ENCODE data around the gene AXIN1. TPM values are rescaled to one million over a fixed set of nuclear protein-coding genes. Genes with fewer than 3 reads are reported as not detected.

The AXIN1 gene
- polyA plus RNA-seq, 2 of the 4 experiments (the other 2 are of a cell fraction) = 8.7 to 19.3 TPM

- no peak for TF ChIP-seq ATOH8 (CRISPR knock-in tag; IDR thresholded peaks at IDR 0.05; ENCODE audit: low read depth)
- TF ChIP-seq RCOR1 (IDR thresholded peaks at IDR 0.05; ENCODE audit: low read depth, low read length) = no peak
- no peak for TF ChIP-seq ZC3H11A (IDR thresholded peaks at IDR 0.05)
These were observed 54.7 kb downstream of the AXIN1 start (continued) for GRCh38 chr16:297832-298231.

DNA sequence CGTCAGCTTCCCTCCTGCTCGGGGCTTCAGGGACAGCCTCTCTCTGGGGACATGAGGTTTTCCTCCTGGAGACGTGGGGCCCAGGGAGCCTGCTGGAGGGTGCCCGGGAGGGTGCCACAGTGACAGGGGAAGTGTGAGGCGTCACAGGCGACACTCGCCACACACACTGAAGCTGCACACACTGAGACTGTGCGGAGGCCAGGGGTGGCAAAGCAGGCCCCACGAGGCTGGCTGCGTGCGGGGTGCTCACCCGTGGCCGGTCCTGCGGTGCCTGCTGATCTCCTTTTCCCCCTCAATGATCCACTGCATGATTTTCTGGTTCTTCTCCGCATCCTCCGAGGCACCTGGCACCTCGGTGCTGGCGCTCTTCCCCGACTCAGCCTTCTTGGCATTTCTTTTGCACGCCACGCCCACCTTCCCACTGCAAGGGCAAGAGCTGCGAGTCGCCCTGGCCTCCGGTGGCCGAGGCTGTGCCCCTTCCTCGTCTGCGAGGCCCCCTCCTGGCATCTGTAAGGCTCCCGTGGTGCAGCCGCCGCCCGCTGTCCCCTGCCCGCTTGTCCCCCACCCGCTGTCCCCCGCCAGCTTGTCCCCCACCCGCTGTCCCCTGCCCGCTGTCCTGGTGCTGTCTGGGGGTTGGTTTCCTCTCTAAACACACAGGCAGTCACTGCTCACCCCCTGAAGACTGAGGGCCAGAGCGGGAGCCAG, 55.6 kb downstream of the AXIN1 start:
- 88% methylated on average over 27 of the region's 37 CpGs for WGBS (ENCODE audit: missing lambda C conversion rate)
- TF ChIP-seq FOXS1 (CRISPR knock-in tag; IDR thresholded peaks at IDR 0.05) = no peak
- no peak for TF ChIP-seq CBX2 (IDR thresholded peaks at IDR 0.05; ENCODE audit: borderline replicate concordance, low read depth)
- no peak for TF ChIP-seq BCL3 (IDR thresholded peaks at IDR 0.05)
- no peak for TF ChIP-seq ZFP36 (IDR thresholded peaks at IDR 0.05; ENCODE audit: borderline replicate concordance, partially characterized antibody)
- no peak for TF ChIP-seq JUNB (IDR thresholded peaks at IDR 0.05)
- TF ChIP-seq HDAC2 (IDR thresholded peaks at IDR 0.05) = no peak
- TF ChIP-seq POLR2A (IDR thresholded peaks at IDR 0.05; ENCODE audit: low read length) = no peak
- no peak for TF ChIP-seq RAD21 (conservative IDR thresholded peaks at IDR 0.05 in 1 of 2, IDR thresholded peaks at IDR 0.05 in 1 of 2)
- TF ChIP-seq POLR2AphosphoS2 (conservative IDR thresholded peaks at IDR 0.05; ENCODE audit: low read length) = no peak
- TF ChIP-seq ZC3H11A (IDR thresholded peaks at IDR 0.05) = no peak
- no peak for TF ChIP-seq NPAS2 (CRISPR knock-in tag; IDR thresholded peaks at IDR 0.05; ENCODE audit: borderline replicate concordance)
- no peak for DNase-seq (ENCODE audit: low read depth in 1 of 2, low spot score in 1 of 2)
- Histone ChIP-seq H3K4me2 (no peak overlapping the region), H3K4me3 (no peak overlapping the region), H3K9me3 (no peaks in the 10 kb centered on the region), H3K4me1 (no peaks in the 10 kb centered on the region), H3K27ac (no peak overlapping the region)
- ChIA-PET CTCF (no interaction called here), POLR2A (no interaction called here)
- no peak for FAIRE-seq
- ATAC-seq = peak; percentile 13 to 16; a peak in 4 of 6 replicates

DNA sequence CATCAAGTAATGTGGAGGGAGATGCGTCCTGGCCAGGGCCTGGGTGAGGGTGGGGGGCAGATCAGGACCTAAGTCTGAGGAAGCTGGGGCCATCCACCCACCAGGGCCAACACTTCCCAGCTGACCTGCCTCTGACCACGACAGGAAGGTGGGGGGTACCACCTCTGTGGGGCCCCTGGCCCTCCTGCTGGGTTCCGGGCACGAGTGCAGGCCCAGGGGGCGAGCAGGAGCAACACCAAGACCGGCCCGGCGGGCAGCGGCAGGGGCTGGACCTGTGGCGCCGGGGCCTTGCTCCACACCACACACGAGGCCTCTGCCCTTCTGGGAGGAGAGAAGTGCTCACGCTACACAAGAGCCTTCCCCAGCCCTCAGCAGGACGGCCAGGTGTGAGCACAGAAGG, 56.2 kb downstream of the AXIN1 start:
- POLR2A ChIA-PET = no interaction called here
- CTCF ChIA-PET = interaction anchor here (0.9 to 2.5 kb wide), 4 partner anchors 11 to 66 kb away, joined by 3 to 8 read pairs (median 4); no protein-coding TSS in a partner anchor
- DNase-seq (ENCODE audit: low read depth in 1 of 2, low spot score in 1 of 2) (no peak), FAIRE-seq (no peak), ATAC-seq (peak in 1 of 2 experiments; percentile 14; a peak in 2 of 6 replicates)
- Histone ChIP-seq H3K4me3 (no peak overlapping the region), H3K9me3 (no peaks in the 10 kb centered on the region), H3K4me2 (no peak overlapping the region), H3K27ac (no peak overlapping the region), H3K4me1 (no peaks in the 10 kb centered on the region)
- WGBS (ENCODE audit: missing lambda C conversion rate) = 95% methylated on average over 4 of the region's 14 CpGs
- no peak for TF ChIP-seq NPAS2 (CRISPR knock-in tag; IDR thresholded peaks at IDR 0.05; ENCODE audit: borderline replicate concordance)
- TF ChIP-seq FOXS1 (CRISPR knock-in tag; IDR thresholded peaks at IDR 0.05) = no peak
- TF ChIP-seq TFCP2L1 (CRISPR knock-in tag; IDR thresholded peaks at IDR 0.05) = no peak
- no peak for TF ChIP-seq CHD4 (IDR thresholded peaks at IDR 0.05; ENCODE audit: borderline replicate concordance)
- TF ChIP-seq CTCF (IDR thresholded peaks at IDR 0.05) = no peak
- TF ChIP-seq TP53 (CRISPR knock-in tag; IDR thresholded peaks at IDR 0.05) = no peak
- TF ChIP-seq, protein P1, sequence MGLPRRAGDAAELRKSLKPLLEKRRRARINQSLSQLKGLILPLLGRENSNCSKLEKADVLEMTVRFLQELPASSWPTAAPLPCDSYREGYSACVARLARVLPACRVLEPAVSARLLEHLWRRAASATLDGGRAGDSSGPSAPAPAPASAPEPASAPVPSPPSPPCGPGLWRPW (IDR thresholded peaks at IDR 0.05) = no peak
- no peak for TF ChIP-seq BHLHE40 (IDR thresholded peaks at IDR 0.05; ENCODE audit: low read depth, low read length)
- TF ChIP-seq JUN (IDR thresholded peaks at IDR 0.05) = no peak
